Fibroblast of villous mesenchyme (primary cell): ENCODE results near the gene PLG. TPM values are rescaled to one million over a fixed set of nuclear protein-coding genes. Genes with fewer than 3 reads are reported as not detected.

Experiments used
- DNase-seq: peaks from one replicate; pipeline ENCODE4 v3.0.0-alpha.2; 2010; ENCODE audit warnings: low read depth
- H3K4me3 ChIP-seq: 2 replicates; pipeline ENCODE4 v1.5.1; 2011; ENCODE audit warnings: low read depth, mild to moderate bottlenecking, low read length
- total RNA-seq: library from RNA; depleted of rRNA; stranded (reverse); fragments of >200 nt; gene quantifications from 2 replicates; pipeline ENCODE4 v1.2.3, GENCODE V29; 2012
- TF ChIP-seq, protein P1 (sequence below): IDR thresholded peaks from 2 replicates; pipeline ENCODE4 v1.5.1; 2012; ENCODE audit warnings: low read depth, mild to moderate bottlenecking, low read length; ENCODE audit not compliant: insufficient read depth

PLG gene
- total RNA-seq, 1 donor, result not detected

DNA sequence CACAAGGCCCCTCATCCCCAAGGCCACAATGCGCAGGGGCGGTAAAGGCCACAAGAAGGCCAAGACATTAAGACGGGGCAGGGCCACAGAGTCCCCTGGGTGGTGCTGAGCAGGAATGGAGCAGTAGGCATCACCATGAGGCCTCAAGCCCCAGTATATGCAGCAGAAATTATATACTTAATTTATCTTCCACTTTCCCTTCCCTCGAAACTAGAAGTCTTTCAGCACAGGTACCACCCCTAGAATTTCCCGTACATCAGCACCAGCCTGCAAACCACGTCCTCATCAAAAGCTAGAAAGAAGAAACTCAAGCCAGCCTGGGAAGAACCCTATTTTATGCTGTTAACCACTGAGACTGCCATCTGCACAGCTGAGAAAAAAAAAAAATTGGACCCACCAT is 89.4 kb downstream of the PLG start:
- TF ChIP-seq, protein P1, sequence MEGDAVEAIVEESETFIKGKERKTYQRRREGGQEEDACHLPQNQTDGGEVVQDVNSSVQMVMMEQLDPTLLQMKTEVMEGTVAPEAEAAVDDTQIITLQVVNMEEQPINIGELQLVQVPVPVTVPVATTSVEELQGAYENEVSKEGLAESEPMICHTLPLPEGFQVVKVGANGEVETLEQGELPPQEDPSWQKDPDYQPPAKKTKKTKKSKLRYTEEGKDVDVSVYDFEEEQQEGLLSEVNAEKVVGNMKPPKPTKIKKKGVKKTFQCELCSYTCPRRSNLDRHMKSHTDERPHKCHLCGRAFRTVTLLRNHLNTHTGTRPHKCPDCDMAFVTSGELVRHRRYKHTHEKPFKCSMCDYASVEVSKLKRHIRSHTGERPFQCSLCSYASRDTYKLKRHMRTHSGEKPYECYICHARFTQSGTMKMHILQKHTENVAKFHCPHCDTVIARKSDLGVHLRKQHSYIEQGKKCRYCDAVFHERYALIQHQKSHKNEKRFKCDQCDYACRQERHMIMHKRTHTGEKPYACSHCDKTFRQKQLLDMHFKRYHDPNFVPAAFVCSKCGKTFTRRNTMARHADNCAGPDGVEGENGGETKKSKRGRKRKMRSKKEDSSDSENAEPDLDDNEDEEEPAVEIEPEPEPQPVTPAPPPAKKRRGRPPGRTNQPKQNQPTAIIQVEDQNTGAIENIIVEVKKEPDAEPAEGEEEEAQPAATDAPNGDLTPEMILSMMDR, result no peak
- no peak for DNase-seq
- no peak overlapping the region for H3K4me3 ChIP-seq

DNA sequence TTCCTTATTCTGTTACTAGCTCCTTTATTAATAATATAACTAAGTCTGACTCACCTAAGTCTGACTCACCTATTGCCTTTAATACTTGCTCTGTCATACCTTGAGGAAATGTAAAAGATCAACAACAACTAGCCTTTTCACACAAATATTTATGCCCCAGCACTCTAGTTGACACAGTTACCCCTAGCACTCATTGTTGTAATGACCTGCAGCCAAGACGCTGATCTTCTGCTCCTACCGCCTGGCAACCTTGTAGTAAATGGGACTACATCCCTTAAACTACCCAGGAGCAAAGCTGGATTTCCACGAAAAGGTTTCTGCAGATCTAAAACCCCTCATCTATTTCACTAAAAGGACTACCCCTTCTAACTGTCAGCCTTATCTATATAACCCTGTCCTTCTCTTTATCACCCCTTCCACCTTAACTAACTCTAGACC is 90.0 kb downstream of the PLG start:
- DNase-seq, result no peak
- TF ChIP-seq, protein P1, result no peak
- no peak overlapping the region for H3K4me3 ChIP-seq

DNA sequence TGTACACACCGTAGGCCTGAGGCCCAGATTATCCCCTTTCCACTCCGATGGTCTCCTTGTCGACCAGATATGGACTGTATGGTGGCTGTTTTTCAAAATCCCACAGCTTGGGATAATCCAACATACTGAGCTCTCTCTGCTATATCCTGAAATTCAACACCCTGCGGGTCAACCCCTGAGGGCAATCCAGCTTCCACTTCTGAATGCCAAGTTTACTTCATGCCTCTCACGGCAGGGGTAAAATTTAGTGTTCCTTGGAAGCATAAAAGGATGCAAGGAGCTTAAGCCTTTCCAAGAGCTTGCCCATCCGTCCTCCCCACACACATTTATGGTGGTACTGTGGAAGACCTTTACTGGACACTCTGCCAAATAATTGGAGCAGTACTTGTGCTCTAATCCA is 90.7 kb downstream of the PLG start:
- TF ChIP-seq, protein P1, result no peak
- H3K4me3 ChIP-seq, result no peak overlapping the region
- DNase-seq, result no peak

- DNase-seq, result no peak
These were observed 91.6 kb downstream of the PLG start for GRCh38 chr6:160793652-160794051.

DNA sequence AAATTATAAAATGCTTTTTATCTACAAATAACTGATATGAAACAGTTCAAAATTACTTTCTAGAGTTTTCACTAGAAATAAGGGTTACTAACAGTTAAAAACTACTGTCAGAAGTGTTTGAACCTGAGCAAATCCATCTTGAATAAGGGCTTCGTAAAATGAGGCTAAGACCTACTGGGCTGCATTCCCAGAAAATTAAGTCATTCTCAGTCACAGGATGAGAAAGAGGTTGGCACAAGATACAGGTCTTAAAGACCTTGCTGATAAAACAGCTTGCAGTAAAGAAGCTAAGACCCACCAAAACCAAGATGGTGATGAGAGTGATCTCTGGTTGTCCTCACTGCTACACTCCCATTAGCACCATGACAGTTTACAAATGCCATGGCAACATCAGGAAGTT is 93.7 kb downstream of the PLG start:
- DNase-seq, result no peak
- TF ChIP-seq, protein P1, result no peak
- no peak overlapping the region for H3K4me3 ChIP-seq

More at GRCh38 chr6:160793652-160794051, 91.6 kb downstream of the PLG start:
- TF ChIP-seq, protein P1, result no peak
- no peak overlapping the region for H3K4me3 ChIP-seq

DNA sequence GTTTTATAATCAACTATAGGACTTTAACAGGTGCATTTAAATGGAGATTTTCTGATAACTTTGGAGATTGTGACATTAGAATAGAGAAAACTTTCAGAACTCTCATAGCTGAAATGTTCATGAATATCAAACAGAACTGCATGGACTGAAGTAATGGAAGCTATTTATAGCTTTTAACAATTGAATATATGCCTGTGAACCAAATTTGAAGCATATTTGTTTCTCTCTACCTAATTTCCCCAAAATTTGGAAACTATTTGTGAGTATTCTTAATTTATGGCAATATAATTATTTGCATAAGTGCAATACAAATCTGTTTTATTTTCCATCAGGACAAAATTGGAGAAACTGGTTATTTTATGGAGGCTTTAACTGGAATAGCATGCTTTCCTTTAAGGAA is 96.6 kb downstream of the PLG start:
- DNase-seq, result no peak

More for the DNA sequence above, 96.6 kb downstream of the PLG start:
- no peak overlapping the region for H3K4me3 ChIP-seq
- TF ChIP-seq, protein P1, result no peak
